ENCODE results near the gene TTC23. TPM values are rescaled to one million over a fixed set of nuclear protein-coding genes. Genes with fewer than 3 reads are reported as not detected.

The TTC23 gene
- total RNA-seq, 1 experiment from 2014 or later, result 17.8 TPM

DNA sequence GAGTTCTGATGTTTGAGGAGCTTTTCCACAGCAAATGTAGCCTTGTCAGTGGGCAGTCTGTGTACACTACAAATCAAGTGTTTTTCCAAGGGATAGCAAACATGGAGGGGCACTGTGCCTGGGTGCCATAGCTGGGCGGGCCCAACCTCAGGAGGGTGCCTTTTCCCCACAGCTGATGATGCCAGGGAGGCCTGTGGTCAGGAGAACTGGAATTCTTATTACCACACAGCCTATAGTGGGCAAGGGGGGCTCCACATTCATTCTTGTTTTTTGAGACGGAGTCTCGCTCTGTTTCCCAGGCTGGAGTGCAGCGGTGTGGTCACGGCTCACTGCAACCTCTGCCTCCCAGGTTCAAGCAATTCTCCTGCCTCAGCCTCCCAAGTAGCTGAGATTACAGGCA lies 102.7 kb downstream of the TTC23 start:
- CTCF ChIA-PET, result no interaction called here
- H3K36me3 Mint-ChIP-seq, result peaks cover 14% of the 10 kb centered on the region
- no peak for DNase-seq (ENCODE audit: low spot score)
- TF ChIP-seq, protein P1, sequence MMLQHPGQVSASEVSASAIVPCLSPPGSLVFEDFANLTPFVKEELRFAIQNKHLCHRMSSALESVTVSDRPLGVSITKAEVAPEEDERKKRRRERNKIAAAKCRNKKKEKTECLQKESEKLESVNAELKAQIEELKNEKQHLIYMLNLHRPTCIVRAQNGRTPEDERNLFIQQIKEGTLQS (CRISPR knock-in tag; conservative IDR thresholded peaks at IDR 0.05), result no peak
- TF ChIP-seq, protein P2, sequence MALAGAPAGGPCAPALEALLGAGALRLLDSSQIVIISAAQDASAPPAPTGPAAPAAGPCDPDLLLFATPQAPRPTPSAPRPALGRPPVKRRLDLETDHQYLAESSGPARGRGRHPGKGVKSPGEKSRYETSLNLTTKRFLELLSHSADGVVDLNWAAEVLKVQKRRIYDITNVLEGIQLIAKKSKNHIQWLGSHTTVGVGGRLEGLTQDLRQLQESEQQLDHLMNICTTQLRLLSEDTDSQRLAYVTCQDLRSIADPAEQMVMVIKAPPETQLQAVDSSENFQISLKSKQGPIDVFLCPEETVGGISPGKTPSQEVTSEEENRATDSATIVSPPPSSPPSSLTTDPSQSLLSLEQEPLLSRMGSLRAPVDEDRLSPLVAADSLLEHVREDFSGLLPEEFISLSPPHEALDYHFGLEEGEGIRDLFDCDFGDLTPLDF (CRISPR knock-in tag; IDR thresholded peaks at IDR 0.05), result no peak
- TF ChIP-seq, protein P3, sequence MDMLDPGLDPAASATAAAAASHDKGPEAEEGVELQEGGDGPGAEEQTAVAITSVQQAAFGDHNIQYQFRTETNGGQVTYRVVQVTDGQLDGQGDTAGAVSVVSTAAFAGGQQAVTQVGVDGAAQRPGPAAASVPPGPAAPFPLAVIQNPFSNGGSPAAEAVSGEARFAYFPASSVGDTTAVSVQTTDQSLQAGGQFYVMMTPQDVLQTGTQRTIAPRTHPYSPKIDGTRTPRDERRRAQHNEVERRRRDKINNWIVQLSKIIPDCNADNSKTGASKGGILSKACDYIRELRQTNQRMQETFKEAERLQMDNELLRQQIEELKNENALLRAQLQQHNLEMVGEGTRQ (CRISPR knock-in tag; IDR thresholded peaks at IDR 0.05), result no peak
- TF ChIP-seq ZNF671 (CRISPR knock-in tag; IDR thresholded peaks at IDR 0.05) (no peak), NFE2L1 (CRISPR knock-in tag; IDR thresholded peaks at IDR 0.05) (no peak), ZNF423 (CRISPR knock-in tag; IDR thresholded peaks at IDR 0.05) (no peak)
- TF ChIP-seq, protein P4, sequence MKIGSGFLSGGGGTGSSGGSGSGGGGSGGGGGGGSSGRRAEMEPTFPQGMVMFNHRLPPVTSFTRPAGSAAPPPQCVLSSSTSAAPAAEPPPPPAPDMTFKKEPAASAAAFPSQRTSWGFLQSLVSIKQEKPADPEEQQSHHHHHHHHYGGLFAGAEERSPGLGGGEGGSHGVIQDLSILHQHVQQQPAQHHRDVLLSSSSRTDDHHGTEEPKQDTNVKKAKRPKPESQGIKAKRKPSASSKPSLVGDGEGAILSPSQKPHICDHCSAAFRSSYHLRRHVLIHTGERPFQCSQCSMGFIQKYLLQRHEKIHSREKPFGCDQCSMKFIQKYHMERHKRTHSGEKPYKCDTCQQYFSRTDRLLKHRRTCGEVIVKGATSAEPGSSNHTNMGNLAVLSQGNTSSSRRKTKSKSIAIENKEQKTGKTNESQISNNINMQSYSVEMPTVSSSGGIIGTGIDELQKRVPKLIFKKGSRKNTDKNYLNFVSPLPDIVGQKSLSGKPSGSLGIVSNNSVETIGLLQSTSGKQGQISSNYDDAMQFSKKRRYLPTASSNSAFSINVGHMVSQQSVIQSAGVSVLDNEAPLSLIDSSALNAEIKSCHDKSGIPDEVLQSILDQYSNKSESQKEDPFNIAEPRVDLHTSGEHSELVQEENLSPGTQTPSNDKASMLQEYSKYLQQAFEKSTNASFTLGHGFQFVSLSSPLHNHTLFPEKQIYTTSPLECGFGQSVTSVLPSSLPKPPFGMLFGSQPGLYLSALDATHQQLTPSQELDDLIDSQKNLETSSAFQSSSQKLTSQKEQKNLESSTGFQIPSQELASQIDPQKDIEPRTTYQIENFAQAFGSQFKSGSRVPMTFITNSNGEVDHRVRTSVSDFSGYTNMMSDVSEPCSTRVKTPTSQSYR (CRISPR knock-in tag; IDR thresholded peaks at IDR 0.05), result no peak
- H3K4me1 Mint-ChIP-seq, result peaks cover 50% of the 10 kb centered on the region
- peaks cover 4% of the 10 kb centered on the region; the same call in 1 of the 2 replicates for H3K9me3 Mint-ChIP-seq
- POLR2A ChIA-PET, result no interaction called here
- H3K27ac Mint-ChIP-seq, result no peak overlapping the region
- no peak overlapping the region for H3K4me3 Mint-ChIP-seq
- no peaks in the 10 kb centered on the region for H3K27me3 Mint-ChIP-seq (ENCODE audit: low read depth)
- no peak for ATAC-seq

DNA sequence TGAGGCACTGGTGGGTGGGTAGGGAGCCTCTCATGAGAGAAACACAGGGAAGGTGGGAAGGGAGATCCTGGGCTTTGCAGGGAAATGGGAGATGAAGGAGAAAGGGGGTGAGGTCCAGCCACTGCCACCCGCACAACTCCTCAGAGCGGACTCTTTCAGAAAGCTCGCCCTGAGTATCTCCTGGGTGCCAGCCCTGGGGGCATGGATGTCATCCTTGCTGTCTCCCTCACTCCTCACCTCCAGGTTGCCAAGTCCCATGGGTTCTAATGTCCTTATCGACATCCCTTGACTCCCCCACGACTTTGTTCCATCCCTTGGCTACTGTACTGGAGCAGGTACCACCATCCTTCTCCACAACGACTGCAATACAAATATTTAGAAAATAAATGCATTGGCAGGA lies 103.6 kb downstream of the TTC23 start:
- H3K4me1 Mint-ChIP-seq, result peaks cover 56% of the 10 kb centered on the region
- TF ChIP-seq ETV6 (CRISPR knock-in tag; IDR thresholded peaks at IDR 0.05) (no peak), SMAD3 (CRISPR knock-in tag; IDR thresholded peaks at IDR 0.05; ENCODE audit: borderline replicate concordance) (no peak), NR2C2 (CRISPR knock-in tag; IDR thresholded peaks at IDR 0.05) (no peak), CREM (CRISPR knock-in tag; IDR thresholded peaks at IDR 0.05) (no peak), NFATC4 (CRISPR knock-in tag; IDR thresholded peaks at IDR 0.05) (no peak), GTF2I (CRISPR knock-in tag; conservative IDR thresholded peaks at IDR 0.05) (no peak)
- TF ChIP-seq, protein P5, sequence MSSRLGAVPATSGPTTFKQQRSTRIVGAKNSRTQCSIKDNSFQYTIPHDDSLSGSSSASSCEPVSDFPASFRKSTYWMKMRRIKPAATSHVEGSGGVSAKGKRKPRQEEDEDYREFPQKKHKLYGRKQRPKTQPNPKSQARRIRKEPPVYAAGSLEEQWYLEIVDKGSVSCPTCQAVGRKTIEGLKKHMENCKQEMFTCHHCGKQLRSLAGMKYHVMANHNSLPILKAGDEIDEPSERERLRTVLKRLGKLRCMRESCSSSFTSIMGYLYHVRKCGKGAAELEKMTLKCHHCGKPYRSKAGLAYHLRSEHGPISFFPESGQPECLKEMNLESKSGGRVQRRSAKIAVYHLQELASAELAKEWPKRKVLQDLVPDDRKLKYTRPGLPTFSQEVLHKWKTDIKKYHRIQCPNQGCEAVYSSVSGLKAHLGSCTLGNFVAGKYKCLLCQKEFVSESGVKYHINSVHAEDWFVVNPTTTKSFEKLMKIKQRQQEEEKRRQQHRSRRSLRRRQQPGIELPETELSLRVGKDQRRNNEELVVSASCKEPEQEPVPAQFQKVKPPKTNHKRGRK (CRISPR knock-in tag; IDR thresholded peaks at IDR 0.05; ENCODE audit: borderline replicate concordance), result no peak
- TF ChIP-seq, protein P6, sequence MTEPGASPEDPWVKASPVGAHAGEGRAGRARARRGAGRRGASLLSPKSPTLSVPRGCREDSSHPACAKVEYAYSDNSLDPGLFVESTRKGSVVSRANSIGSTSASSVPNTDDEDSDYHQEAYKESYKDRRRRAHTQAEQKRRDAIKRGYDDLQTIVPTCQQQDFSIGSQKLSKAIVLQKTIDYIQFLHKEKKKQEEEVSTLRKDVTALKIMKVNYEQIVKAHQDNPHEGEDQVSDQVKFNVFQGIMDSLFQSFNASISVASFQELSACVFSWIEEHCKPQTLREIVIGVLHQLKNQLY (CRISPR knock-in tag; IDR thresholded peaks at IDR 0.05), result no peak
- TF ChIP-seq, protein P7, sequence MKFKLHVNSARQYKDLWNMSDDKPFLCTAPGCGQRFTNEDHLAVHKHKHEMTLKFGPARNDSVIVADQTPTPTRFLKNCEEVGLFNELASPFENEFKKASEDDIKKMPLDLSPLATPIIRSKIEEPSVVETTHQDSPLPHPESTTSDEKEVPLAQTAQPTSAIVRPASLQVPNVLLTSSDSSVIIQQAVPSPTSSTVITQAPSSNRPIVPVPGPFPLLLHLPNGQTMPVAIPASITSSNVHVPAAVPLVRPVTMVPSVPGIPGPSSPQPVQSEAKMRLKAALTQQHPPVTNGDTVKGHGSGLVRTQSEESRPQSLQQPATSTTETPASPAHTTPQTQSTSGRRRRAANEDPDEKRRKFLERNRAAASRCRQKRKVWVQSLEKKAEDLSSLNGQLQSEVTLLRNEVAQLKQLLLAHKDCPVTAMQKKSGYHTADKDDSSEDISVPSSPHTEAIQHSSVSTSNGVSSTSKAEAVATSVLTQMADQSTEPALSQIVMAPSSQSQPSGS (CRISPR knock-in tag; IDR thresholded peaks at IDR 0.05; ENCODE audit: borderline replicate concordance, low read depth), result no peak
- CTCF ChIA-PET, result no interaction called here
- no peak overlapping the region for H3K4me3 Mint-ChIP-seq
- ATAC-seq (no peak), DNase-seq (ENCODE audit: low spot score) (no peak)
- H3K9me3 Mint-ChIP-seq, result peaks cover 4% of the 10 kb centered on the region; the same call in 1 of the 2 replicates
- POLR2A ChIA-PET, result no interaction called here
- H3K36me3 Mint-ChIP-seq, result peaks cover 12% of the 10 kb centered on the region
- H3K27ac Mint-ChIP-seq, result no peak overlapping the region
- no peaks in the 10 kb centered on the region for H3K27me3 Mint-ChIP-seq (ENCODE audit: low read depth)

Data from WTC11 (cell line).